ENCODE results near the gene PLGRKT. TPM values are rescaled to one million over a fixed set of nuclear protein-coding genes. Genes with fewer than 3 reads are reported as not detected.
"Not testable (repeated sequence)": the region's sequence is repeated elsewhere in the genome, so short reads cannot be mapped to it uniquely, and the experiment has no call there.

Gene PLGRKT
- total RNA-seq, 1 donor from 2014 or later = 13.9 TPM

- H3K4me3 Mint-ChIP-seq (ENCODE audit: unreplicated experiment) = peak overlapping the region; percentile 91
- TF ChIP-seq CTCF (IDR thresholded peaks at IDR 0.05) = no peak
- H3K27me3 Mint-ChIP-seq (ENCODE audit: unreplicated experiment) = no peaks in the 10 kb centered on the region
- H3K9me3 Mint-ChIP-seq (ENCODE audit: unreplicated experiment) = no peaks in the 10 kb centered on the region
- peaks cover 10% of the 10 kb centered on the region for H3K36me3 Mint-ChIP-seq (ENCODE audit: unreplicated experiment)
- peaks cover 21% of the 10 kb centered on the region for H3K4me1 Mint-ChIP-seq (ENCODE audit: unreplicated experiment)
- peak overlapping the region; percentile 96 for H3K27ac Mint-ChIP-seq (ENCODE audit: unreplicated experiment)
- no peak for DNase-seq (ENCODE audit: extremely low spot score, unreplicated experiment)
Measured at GRCh38 chr9:5436441-5436840, 1.3 kb downstream of the PLGRKT start.

GRCh38 chr9:5435912-5436311, 1.8 kb downstream of the PLGRKT start:
- Mint-ChIP-seq H3K36me3 (ENCODE audit: unreplicated experiment) (peaks cover 12% of the 10 kb centered on the region), H3K27me3 (ENCODE audit: unreplicated experiment) (no peaks in the 10 kb centered on the region), H3K4me3 (ENCODE audit: unreplicated experiment) (no peak overlapping the region), H3K4me1 (ENCODE audit: unreplicated experiment) (peaks cover 21% of the 10 kb centered on the region), H3K9me3 (ENCODE audit: unreplicated experiment) (no peaks in the 10 kb centered on the region), H3K27ac (ENCODE audit: unreplicated experiment) (no peak overlapping the region)
- TF ChIP-seq CTCF (IDR thresholded peaks at IDR 0.05) = no peak
- no peak for DNase-seq (ENCODE audit: extremely low spot score, unreplicated experiment)

GRCh38 chr9:5433841-5434810, 3.6 kb downstream of the PLGRKT start:
- H3K27me3 Mint-ChIP-seq (ENCODE audit: unreplicated experiment); H3K9me3 Mint-ChIP-seq (ENCODE audit: unreplicated experiment); H3K4me3 Mint-ChIP-seq (ENCODE audit: unreplicated experiment); H3K27ac Mint-ChIP-seq (ENCODE audit: unreplicated experiment); DNase-seq (ENCODE audit: extremely low spot score, unreplicated experiment): not testable (repeated sequence)
- Mint-ChIP-seq H3K36me3 (ENCODE audit: unreplicated experiment) (peaks cover 14% of the 10 kb centered on the region), H3K4me1 (ENCODE audit: unreplicated experiment) (peaks cover 21% of the 10 kb centered on the region)

GRCh38 chr9:5433328-5433727, 4.4 kb downstream of the PLGRKT start:
- Mint-ChIP-seq H3K36me3 (ENCODE audit: unreplicated experiment) (peaks cover 14% of the 10 kb centered on the region), H3K4me1 (ENCODE audit: unreplicated experiment) (peaks cover 20% of the 10 kb centered on the region)
- not testable (repeated sequence) for H3K4me3 Mint-ChIP-seq (ENCODE audit: unreplicated experiment); H3K27ac Mint-ChIP-seq (ENCODE audit: unreplicated experiment); H3K27me3 Mint-ChIP-seq (ENCODE audit: unreplicated experiment); DNase-seq (ENCODE audit: extremely low spot score, unreplicated experiment); H3K9me3 Mint-ChIP-seq (ENCODE audit: unreplicated experiment)

- H3K36me3 Mint-ChIP-seq (ENCODE audit: unreplicated experiment) = peaks cover 14% of the 10 kb centered on the region
- H3K4me1 Mint-ChIP-seq (ENCODE audit: unreplicated experiment) = peaks cover 15% of the 10 kb centered on the region
- DNase-seq (ENCODE audit: extremely low spot score, unreplicated experiment); H3K9me3 Mint-ChIP-seq (ENCODE audit: unreplicated experiment); H3K4me3 Mint-ChIP-seq (ENCODE audit: unreplicated experiment); H3K27ac Mint-ChIP-seq (ENCODE audit: unreplicated experiment); H3K27me3 Mint-ChIP-seq (ENCODE audit: unreplicated experiment): not testable (repeated sequence)
Measured at GRCh38 chr9:5432890-5433289, 4.8 kb downstream of the PLGRKT start.

GRCh38 chr9:5430912-5431311, 6.8 kb downstream of the PLGRKT start:
- DNase-seq (ENCODE audit: extremely low spot score, unreplicated experiment) = no peak
- H3K4me3 Mint-ChIP-seq (ENCODE audit: unreplicated experiment) = no peak overlapping the region
- peaks cover 14% of the 10 kb centered on the region for H3K36me3 Mint-ChIP-seq (ENCODE audit: unreplicated experiment)
- TF ChIP-seq CTCF (IDR thresholded peaks at IDR 0.05) = peak; percentile 3
- H3K4me1 Mint-ChIP-seq (ENCODE audit: unreplicated experiment) = no peaks in the 10 kb centered on the region
- H3K27me3 Mint-ChIP-seq (ENCODE audit: unreplicated experiment) = no peaks in the 10 kb centered on the region
- H3K9me3 Mint-ChIP-seq (ENCODE audit: unreplicated experiment) = no peaks in the 10 kb centered on the region
- H3K27ac Mint-ChIP-seq (ENCODE audit: unreplicated experiment) = no peak overlapping the region
